ENCODE measurements around the gene PIN4. TPM values are rescaled to one million over a fixed set of nuclear protein-coding genes. Genes with fewer than 3 reads are reported as not detected.
"Not testable (repeated sequence)": the region's sequence is repeated elsewhere in the genome, so short reads cannot be mapped to it uniquely, and the experiment has no call there.

Gene PIN4
- total RNA-seq, 1 donor: 13.8 TPM

DNA sequence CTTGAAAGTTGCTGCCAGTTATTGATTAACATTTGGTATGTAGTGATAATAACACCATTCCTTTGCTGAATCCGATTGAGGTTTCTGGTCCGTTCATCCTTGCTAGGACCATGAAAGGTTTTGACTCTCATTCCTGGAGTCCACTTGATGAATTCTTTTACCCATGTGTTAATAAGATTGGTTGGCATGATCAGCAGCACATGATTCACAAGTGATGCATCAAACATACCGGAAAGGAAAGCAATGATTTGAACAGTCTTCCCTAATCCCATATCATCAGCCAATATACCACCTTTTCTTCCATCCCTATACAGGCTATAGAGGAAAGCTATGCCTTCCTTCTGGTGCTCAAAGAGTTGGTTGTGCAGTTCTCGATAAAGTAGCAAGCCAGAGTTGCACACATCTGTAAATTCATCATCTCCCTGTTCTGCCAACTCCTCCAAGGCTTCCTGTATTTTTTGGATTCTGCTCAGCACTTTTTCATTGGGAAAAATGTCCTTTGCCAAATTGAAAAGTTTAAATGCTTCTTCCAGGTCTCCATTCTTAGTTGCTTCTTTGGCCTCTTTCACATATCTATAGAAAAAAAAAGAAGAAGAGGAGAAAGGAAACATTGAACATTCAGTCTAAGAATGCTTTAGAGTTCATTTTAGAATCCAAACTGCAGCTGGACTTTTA is 26.7 kb downstream of the PIN4 start:
- DNase-seq (ENCODE audit: insufficient read length, low spot score, missing footprints): no peak

DNA sequence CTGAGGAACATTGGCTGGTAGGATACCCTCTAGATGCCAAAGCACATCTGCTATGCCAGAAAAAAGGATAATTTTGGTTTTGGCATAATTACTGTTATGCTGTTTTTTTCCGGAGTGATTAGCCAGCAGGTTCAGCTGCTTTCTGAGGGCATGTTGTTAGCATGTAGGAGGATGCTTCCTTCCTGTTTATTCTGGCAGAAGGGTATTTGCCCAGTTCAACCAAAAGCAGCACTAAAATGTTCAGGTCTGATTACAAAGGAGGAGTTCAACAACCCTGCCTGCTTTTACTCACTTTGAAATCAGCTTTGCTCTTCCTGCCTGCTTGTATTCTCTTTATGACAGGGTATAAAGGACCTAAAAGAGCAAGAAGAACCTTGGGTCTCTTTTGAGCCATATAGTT is 35.4 kb downstream of the PIN4 start:
- no peaks in the 10 kb centered on the region for H3K36me3 ChIP-seq (ENCODE audit: insufficient read depth, low read length)
- H3K27ac ChIP-seq (ENCODE audit: low read depth, low read length): no peak overlapping the region
- peaks cover 21% of the 10 kb centered on the region for H3K27me3 ChIP-seq (ENCODE audit: insufficient read depth, low read length)
- H2AFZ ChIP-seq (ENCODE audit: low read length): no peak overlapping the region
- H3K79me2 ChIP-seq (ENCODE audit: insufficient read depth, low read length): peaks cover 3% of the 10 kb centered on the region
- DNase-seq (ENCODE audit: insufficient read length, low spot score, missing footprints): no peak
- peaks cover 4% of the 10 kb centered on the region for H4K20me1 ChIP-seq (ENCODE audit: insufficient read depth, low read length)
- H3K4me1 ChIP-seq (ENCODE audit: insufficient read depth, low read length): peaks cover 3% of the 10 kb centered on the region
- H3K9me3 ChIP-seq (ENCODE audit: low read depth, low read length): no peaks in the 10 kb centered on the region
- H3K4me3 ChIP-seq (ENCODE audit: insufficient read depth, low read length): no peak overlapping the region
- TF ChIP-seq, protein P1, sequence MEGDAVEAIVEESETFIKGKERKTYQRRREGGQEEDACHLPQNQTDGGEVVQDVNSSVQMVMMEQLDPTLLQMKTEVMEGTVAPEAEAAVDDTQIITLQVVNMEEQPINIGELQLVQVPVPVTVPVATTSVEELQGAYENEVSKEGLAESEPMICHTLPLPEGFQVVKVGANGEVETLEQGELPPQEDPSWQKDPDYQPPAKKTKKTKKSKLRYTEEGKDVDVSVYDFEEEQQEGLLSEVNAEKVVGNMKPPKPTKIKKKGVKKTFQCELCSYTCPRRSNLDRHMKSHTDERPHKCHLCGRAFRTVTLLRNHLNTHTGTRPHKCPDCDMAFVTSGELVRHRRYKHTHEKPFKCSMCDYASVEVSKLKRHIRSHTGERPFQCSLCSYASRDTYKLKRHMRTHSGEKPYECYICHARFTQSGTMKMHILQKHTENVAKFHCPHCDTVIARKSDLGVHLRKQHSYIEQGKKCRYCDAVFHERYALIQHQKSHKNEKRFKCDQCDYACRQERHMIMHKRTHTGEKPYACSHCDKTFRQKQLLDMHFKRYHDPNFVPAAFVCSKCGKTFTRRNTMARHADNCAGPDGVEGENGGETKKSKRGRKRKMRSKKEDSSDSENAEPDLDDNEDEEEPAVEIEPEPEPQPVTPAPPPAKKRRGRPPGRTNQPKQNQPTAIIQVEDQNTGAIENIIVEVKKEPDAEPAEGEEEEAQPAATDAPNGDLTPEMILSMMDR (IDR thresholded peaks at IDR 0.05; ENCODE audit: extremely low read depth, low read depth, low read length): no peak
- no peak overlapping the region for H3K4me2 ChIP-seq (ENCODE audit: insufficient read depth, low read length)

More for the DNA sequence above, 26.7 kb downstream of the PIN4 start:
- Histone ChIP-seq H3K27ac (ENCODE audit: low read depth, low read length) (no peak overlapping the region), H2AFZ (ENCODE audit: low read length) (no peak overlapping the region), H4K20me1 (ENCODE audit: insufficient read depth, low read length) (no peaks in the 10 kb centered on the region), H3K9me3 (ENCODE audit: low read depth, low read length) (no peaks in the 10 kb centered on the region), H3K4me2 (ENCODE audit: insufficient read depth, low read length) (no peak overlapping the region), H3K36me3 (ENCODE audit: insufficient read depth, low read length) (no peaks in the 10 kb centered on the region), H3K27me3 (ENCODE audit: insufficient read depth, low read length) (peaks cover 8% of the 10 kb centered on the region), H3K79me2 (ENCODE audit: insufficient read depth, low read length) (peaks cover 13% of the 10 kb centered on the region), H3K4me3 (ENCODE audit: insufficient read depth, low read length) (no peak overlapping the region), H3K4me1 (ENCODE audit: insufficient read depth, low read length) (peaks cover 6% of the 10 kb centered on the region)
- TF ChIP-seq, protein P1 (IDR thresholded peaks at IDR 0.05; ENCODE audit: extremely low read depth, low read depth, low read length): no peak

DNA sequence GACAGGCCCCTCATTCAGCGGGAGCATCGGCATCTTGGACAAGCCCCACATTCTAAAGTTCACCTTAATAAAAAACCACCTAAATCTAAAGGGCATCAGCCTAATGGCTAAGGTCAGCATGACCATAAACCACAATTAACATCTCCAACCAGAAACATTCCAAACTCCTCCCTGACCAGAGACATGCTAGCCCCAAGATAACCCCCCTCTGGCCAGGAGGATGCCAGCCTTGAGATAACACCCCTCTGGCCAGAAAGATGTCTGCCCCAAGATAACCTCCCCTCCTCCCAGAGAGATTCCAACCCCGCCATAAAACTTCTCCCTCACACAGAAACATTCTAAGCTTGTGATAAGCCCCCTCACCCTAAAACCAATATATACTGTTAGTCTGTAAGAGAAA is 38.8 kb downstream of the PIN4 start:
- H3K4me3 ChIP-seq (ENCODE audit: insufficient read depth, low read length); H3K36me3 ChIP-seq (ENCODE audit: insufficient read depth, low read length); H2AFZ ChIP-seq (ENCODE audit: low read length); DNase-seq (ENCODE audit: insufficient read length, low spot score, missing footprints); H4K20me1 ChIP-seq (ENCODE audit: insufficient read depth, low read length); H3K27ac ChIP-seq (ENCODE audit: low read depth, low read length); H3K4me1 ChIP-seq (ENCODE audit: insufficient read depth, low read length); H3K9me3 ChIP-seq (ENCODE audit: low read depth, low read length); H3K4me2 ChIP-seq (ENCODE audit: insufficient read depth, low read length): not testable (repeated sequence)
- H3K27me3 ChIP-seq (ENCODE audit: insufficient read depth, low read length): peaks cover 18% of the 10 kb centered on the region
- peaks cover 17% of the 10 kb centered on the region for H3K79me2 ChIP-seq (ENCODE audit: insufficient read depth, low read length)

DNA sequence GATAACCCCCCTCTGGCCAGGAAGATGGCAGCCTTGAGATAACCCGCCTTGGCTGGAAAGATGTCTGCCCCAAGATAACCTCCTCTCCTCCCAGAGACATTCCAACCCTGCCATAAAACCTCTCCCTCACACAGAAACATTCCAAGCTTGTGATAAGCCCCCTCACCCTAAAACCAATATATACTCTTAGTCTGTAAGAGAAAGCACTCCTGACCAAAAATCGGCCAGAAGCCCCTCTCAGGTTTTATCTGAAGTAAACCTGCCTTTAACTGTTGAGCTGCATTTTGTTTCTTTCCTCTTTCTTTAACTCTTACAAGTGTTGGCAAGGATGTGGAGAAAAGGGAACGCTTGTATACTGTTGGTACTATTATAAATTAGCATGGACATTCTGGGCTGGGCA is 48.7 kb downstream of the PIN4 start:
- TF ChIP-seq, protein P1 (IDR thresholded peaks at IDR 0.05; ENCODE audit: extremely low read depth, low read depth, low read length): no peak
- Histone ChIP-seq H3K36me3 (ENCODE audit: insufficient read depth, low read length) (no peaks in the 10 kb centered on the region), H3K27me3 (ENCODE audit: insufficient read depth, low read length) (peaks cover 24% of the 10 kb centered on the region), H2AFZ (ENCODE audit: low read length) (no peak overlapping the region), H3K9me3 (ENCODE audit: low read depth, low read length) (no peaks in the 10 kb centered on the region), H3K27ac (ENCODE audit: low read depth, low read length) (no peak overlapping the region), H3K4me1 (ENCODE audit: insufficient read depth, low read length) (no peaks in the 10 kb centered on the region), H3K79me2 (ENCODE audit: insufficient read depth, low read length) (peaks cover 47% of the 10 kb centered on the region), H3K4me3 (ENCODE audit: insufficient read depth, low read length) (no peak overlapping the region), H3K4me2 (ENCODE audit: insufficient read depth, low read length) (no peak overlapping the region), H4K20me1 (ENCODE audit: insufficient read depth, low read length) (peaks cover 3% of the 10 kb centered on the region)
- no peak for DNase-seq (ENCODE audit: insufficient read length, low spot score, missing footprints)

All from osteoblast (primary cell).